Peyer's patch (tissue), 4 donors: ENCODE results near the gene OR13C5. TPM values are rescaled to one million over a fixed set of nuclear protein-coding genes. Genes with fewer than 3 reads are reported as not detected.
"Not testable (repeated sequence)": the region's sequence is repeated elsewhere in the genome, so short reads cannot be mapped to it uniquely, and the experiment has no call there.

Source experiments
- DNase-seq, 3 donors: peaks; one replicate each; pipeline ENCODE4 v3.0.0-alpha.2; 2017 to 2019
- H3K27ac ChIP-seq, 4 donors: fragments of 200-600 bp; sonication (generic); one replicate each; pipeline ENCODE4 v1.5.1; 2016 to 2019
- H3K27me3 ChIP-seq, 2 donors: fragments of 200-600 bp; sonication (generic); one replicate each; pipeline ENCODE4 v1.5.1; 2019
- H3K36me3 ChIP-seq, 3 donors: fragments of 200-600 bp; sonication (generic); one replicate each; pipeline ENCODE4 v1.5.1; 2016 to 2019
- H3K4me1 ChIP-seq, 4 donors: fragments of 200-600 bp; sonication (generic); one replicate each; pipeline ENCODE4 v1.5.1; 2016 to 2019
- H3K4me3 ChIP-seq, 4 donors: fragments of 200-600 bp; sonication (generic); 1 replicate in 3 of 4; 2 replicates in 1 of 4; pipeline ENCODE4 v1.5.1; 2016 to 2019; ENCODE audit warnings: mild to moderate bottlenecking in 1 of 4
- H3K9me3 ChIP-seq, 4 donors: fragments of 200-600 bp; sonication (generic); one replicate each; pipeline ENCODE4 v1.5.1; 2016 to 2019; ENCODE audit warnings: mild to moderate bottlenecking in 1 of 4
- CTCF ChIP-seq, 6 experiments: fragments of 450-650 bp in 4 of 6; fragments of 200-600 bp in 2 of 6; sonication (generic) in 1 of 6; IDR thresholded peaks; one replicate each; pipeline ENCODE4 v1.5.1; 2017 to 2019; ENCODE audit warnings: antibody characterized with exemption in 6 of 6, mild to moderate bottlenecking in 3 of 6, moderate library complexity in 1 of 6
- POLR2A ChIP-seq, 2 donors: fragments of 450-650 bp; IDR thresholded peaks; one replicate each; pipeline ENCODE4 v1.5.1; 2017; ENCODE audit warnings: antibody characterized with exemption in 2 of 2, mild to moderate bottlenecking in 2 of 2, moderate library complexity in 2 of 2
- total RNA-seq, 4 donors: library from RNA; depleted of rRNA; stranded (reverse); fragments of >200 nt; gene quantifications; one replicate each; pipeline ENCODE4 v1.1.0, GENCODE V29; 2016

The OR13C5 gene
- not detected for total RNA-seq

- H3K36me3 ChIP-seq, H3K4me3 ChIP-seq, H3K9me3 ChIP-seq, H3K27me3 ChIP-seq, DNase-seq, H3K4me1 ChIP-seq, H3K27ac ChIP-seq: not testable (repeated sequence)
These were observed at the start of gene OR13C5 for GRCh38 chr9:104599313-104599712. Gene OR13C5, minus strand, starts transcription at chr9:104599413. Its CDS starts 0 bp downstream, at chr9:104599413.

- H3K27me3 ChIP-seq, result no peaks in the 10 kb centered on the region
- no peak overlapping the region for H3K4me3 ChIP-seq
- DNase-seq, result no peak
- no peaks in the 10 kb centered on the region for H3K4me1 ChIP-seq
- no peaks in the 10 kb centered on the region for H3K36me3 ChIP-seq
- no peaks in the 10 kb centered on the region for H3K9me3 ChIP-seq
- no peak overlapping the region for H3K27ac ChIP-seq
- TF ChIP-seq POLR2A (IDR thresholded peaks at IDR 0.05) (no peak), CTCF (IDR thresholded peaks at IDR 0.05) (no peak)
These were observed 36.2 kb upstream of the OR13C5 start for GRCh38 chr9:104635456-104635855.

- Histone ChIP-seq H3K9me3 (no peaks in the 10 kb centered on the region), H3K4me3 (no peak overlapping the region), H3K27me3 (no peaks in the 10 kb centered on the region), H3K36me3 (no peaks in the 10 kb centered on the region), H3K27ac (no peak overlapping the region), H3K4me1 (no peaks in the 10 kb centered on the region)
- no peak for TF ChIP-seq POLR2A (IDR thresholded peaks at IDR 0.05)
- TF ChIP-seq CTCF (IDR thresholded peaks at IDR 0.05), result no peak
- no peak for DNase-seq
These were observed 34.8 kb upstream of the OR13C5 start for GRCh38 chr9:104633976-104634520.

GRCh38 chr9:104625964-104626363 lies 26.8 kb upstream of the OR13C5 start:
- H3K27me3 ChIP-seq, result not testable (repeated sequence)

GRCh38 chr9:104618104-104618503 lies 18.9 kb upstream of the OR13C5 start, which contains the start of gene OR13C9:
Gene OR13C9, minus strand, starts transcription at chr9:104618204. Its CDS starts 0 bp downstream, at chr9:104618204.
- DNase-seq, result no peak
- Histone ChIP-seq H3K9me3 (no peaks in the 10 kb centered on the region), H3K27me3 (no peaks in the 10 kb centered on the region), H3K4me3 (no peak within 1 kb of the TSS), H3K4me1 (no peaks in the 10 kb centered on the region), H3K36me3 (no peaks in the 10 kb centered on the region), H3K27ac (no peak within 1 kb of the TSS)
- TF ChIP-seq CTCF (IDR thresholded peaks at IDR 0.05) (no peak), POLR2A (IDR thresholded peaks at IDR 0.05) (no peak)

More at GRCh38 chr9:104625964-104626363, 26.8 kb upstream of the OR13C5 start:
- not testable (repeated sequence) for H3K27ac ChIP-seq, H3K4me3 ChIP-seq, DNase-seq, H3K9me3 ChIP-seq, H3K4me1 ChIP-seq, H3K36me3 ChIP-seq

- H3K27me3 ChIP-seq, result no peaks in the 10 kb centered on the region
- H3K9me3 ChIP-seq, result no peaks in the 10 kb centered on the region
- no peaks in the 10 kb centered on the region for H3K4me1 ChIP-seq
- H3K36me3 ChIP-seq, result no peaks in the 10 kb centered on the region
- no peak for DNase-seq
- H3K27ac ChIP-seq, result no peak overlapping the region
- no peak overlapping the region for H3K4me3 ChIP-seq
- TF ChIP-seq CTCF (IDR thresholded peaks at IDR 0.05), result no peak
- TF ChIP-seq POLR2A (IDR thresholded peaks at IDR 0.05), result no peak
These were observed 18.2 kb upstream of the OR13C5 start for GRCh38 chr9:104617418-104617817.

- H3K27ac ChIP-seq, result no peak overlapping the region
- no peaks in the 10 kb centered on the region for H3K36me3 ChIP-seq
- TF ChIP-seq CTCF (IDR thresholded peaks at IDR 0.05), result no peak
- TF ChIP-seq POLR2A (IDR thresholded peaks at IDR 0.05), result no peak
- no peaks in the 10 kb centered on the region for H3K4me1 ChIP-seq
- no peaks in the 10 kb centered on the region for H3K27me3 ChIP-seq
- H3K9me3 ChIP-seq, result no peaks in the 10 kb centered on the region
- H3K4me3 ChIP-seq, result no peak overlapping the region
- DNase-seq, result no peak
These were observed 12.0 kb upstream of the OR13C5 start for GRCh38 chr9:104611213-104611612.
